Heart left ventricle (tissue), 16 donors: Measurements from ENCODE around the gene DHRS3. TPM values are rescaled to one million over a fixed set of nuclear protein-coding genes. Genes with fewer than 3 reads are reported as not detected.
A peak's percentile ranks its signal among the peaks of the same experiment; 100 is the strongest.

Source experiments
- ATAC-seq, 4 donors: fragments of 200-7000 bp; cut with Tn5 transposase; one replicate each; pipeline ENCODE4 v1.9.1; 2020 to 2022; ENCODE audit warnings: moderate library complexity in 4 of 4, mild to moderate bottlenecking in 3 of 4, moderate number of reproducible peaks in 1 of 4
- DNase-seq, 5 donors: peaks; one replicate each; pipeline ENCODE4 v3.0.0-alpha.2; 2020
- H3K27ac ChIP-seq, 12 donors: fragments of 200-600 bp; sonication (generic) in 4 of 12; one replicate each; pipeline versions ENCODE4 v1.5.0 to v1.8.0; 2016 to 2022; ENCODE audit warnings: mild to moderate bottlenecking in 2 of 12
- H3K27me3 ChIP-seq, 9 donors: fragments of 200-600 bp; sonication (generic) in 2 of 9; one replicate each; pipeline versions ENCODE4 v1.5.1 to v1.8.0; 2016 to 2022; ENCODE audit warnings: mild to moderate bottlenecking in 3 of 9
- H3K36me3 ChIP-seq, 9 donors: fragments of 200-600 bp; sonication (generic) in 2 of 9; one replicate each; pipeline versions ENCODE4 v1.5.0 to v1.8.0; 2018 to 2022; ENCODE audit warnings: mild to moderate bottlenecking in 2 of 9
- H3K4me1 ChIP-seq, 12 donors: fragments of 200-600 bp; sonication (generic) in 4 of 12; one replicate each; pipeline versions ENCODE4 v1.5.0 to v1.8.0; 2016 to 2022; ENCODE audit warnings: mild to moderate bottlenecking in 3 of 12
- H3K4me3 ChIP-seq, 12 donors: fragments of 200-600 bp; sonication (generic) in 4 of 12; one replicate each; pipeline versions ENCODE4 v1.5.0 to v1.8.0; 2017 to 2022; ENCODE audit warnings: mild to moderate bottlenecking in 9 of 12, moderate library complexity in 4 of 12
- H3K9me3 ChIP-seq, 12 donors: fragments of 200-600 bp; sonication (generic) in 4 of 12; one replicate each; pipeline versions ENCODE4 v1.5.0 to v1.8.0; 2016 to 2022; ENCODE audit warnings: mild to moderate bottlenecking in 1 of 12
- CTCF ChIP-seq, 12 donors: fragments of 200-600 bp; sonication (generic) in 4 of 12; IDR thresholded peaks; one replicate each; pipeline versions ENCODE4 v1.5.0 to v1.8.0; 2018 to 2022; ENCODE audit warnings: antibody characterized with exemption in 12 of 12, mild to moderate bottlenecking in 5 of 12
- POLR2A ChIP-seq, 2 donors: fragments of 450-650 bp; IDR thresholded peaks; one replicate each; pipeline ENCODE4 v1.6.1; 2017; ENCODE audit warnings: antibody characterized with exemption in 2 of 2, mild to moderate bottlenecking in 2 of 2, moderate library complexity in 2 of 2
- WGBS, 4 donors: extraction: QIAGEN DNeasy Blood & Tissue Kit in 2 of 4; methylation state at CpG; one replicate each; pipeline versions ENCODE4 v1.1.5 to v1.1.7; 2013 to 2018; 5-methylcytosine and 5-hydroxymethylcytosine counted together
- intact Hi-C, 10 donors: fragments of 100-400 bp; cut with DNase I; formaldehyde crosslinking; loops; one replicate each; pipeline versions ENCODE4 v1.11.1 to v1.14.2; 2022
- polyA plus RNA-seq, 2 donors: library from polyadenylated mRNA; stranded (reverse); fragments of 200-250 nt; gene quantifications; one replicate each; pipeline ENCODE4 v1.2.3, GENCODE V29; 2013
- total RNA-seq, 9 donors: library from RNA; depleted of rRNA in 2 of 9; stranded (reverse); fragments of >200 nt in 2 of 9; fragmentation: NEBNext Ultra II Directional in 3 of 9; extraction: Animal tissue kit (Norgen Biotek cat#: 25700) in 3 of 9; gene quantifications; one replicate each; pipeline versions ENCODE4 v1.1.0 to v1.2.4, GENCODE V29; 2016 to 2023
- donor health status: ischemic (EF 13 %, LVEDD 7.1; RV severe dilation, severe dysfunction).
- donor health status: healthy with polysubstance abuse.
- donor health status: DM: no; HTN: yes; CAD: no.
- donor health status: DM: no; HTN: no; CAD: no.
- donor health status: ischemic (EF 25% LVEDD 6.9; RV normal size, moderate dysfunction).
- donor health status: ischemic (EF 25% LVEDD 5.7; RV mildly dilated, moderate dysfunction).
- donor health status: healthy.
- donor health status: DM: yes; HTN: yes; CAD: no.
- donor health status: ischemic (EF 35%, LVEDD 5.7; RV mildly dilated, moderate dysfunction).
- donor health status: nonischemic (EF 11% LVEDD 7.7; RV severe dilation, severe dysfunction).
- donor health status: DM: yes; HTN: yes; CAD: no.
- donor health status: PGD.
- donor health status: ischemic (EF 29% LVEDD 5.4; RV normal size, mild dysfunction).
- donor health status: nonischemic (EF 23%, LVEDD 6.1; RV moderate dilation, normal function).

Gene DHRS3
- total and polyA plus RNA-seq, 11 donors, result 28.6 to 102 (median 59.9) TPM

- DNase-seq, result peak in 1 of 5 donors; percentile 24
- intact Hi-C loops, result loop anchor here in 5 of 10 donors (5.0 to 10.0 kb wide), 3 partner anchors 35 to 118 kb away; no protein-coding TSS in a partner anchor
Observed at GRCh38 chr1:12592496-12592895, 25.5 kb downstream of the DHRS3 start.

GRCh38 chr1:12591267-12591938 is 26.6 kb downstream of the DHRS3 start:
- intact Hi-C loops, result loop anchor here in 5 of 10 donors (5.0 to 10.0 kb wide), 3 partner anchors 34 to 117 kb away; no protein-coding TSS in a partner anchor

More at GRCh38 chr1:12592496-12592895, 25.5 kb downstream of the DHRS3 start:
- WGBS, 4 donors, result 71 to 84% (median 77%) methylated on average over 7 of the region's 7 CpGs
- H3K9me3 ChIP-seq, result no peaks in the 10 kb centered on the region
- H3K4me3 ChIP-seq, result no peak overlapping the region
- H3K27ac ChIP-seq, result peak overlapping the region in 11 of 12 donors; percentile 60 to 99 (median 90)
- TF ChIP-seq CTCF (IDR thresholded peaks at IDR 0.05), result no peak
- no peak for TF ChIP-seq POLR2A (IDR thresholded peaks at IDR 0.05)
- H3K4me1 ChIP-seq, result peaks cover 8 to 94% (median 73%) of the 10 kb centered on the region in 12 donors
- ATAC-seq, result no peak
- H3K36me3 ChIP-seq, result peaks cover 0 to 3% (median 0%) of the 10 kb centered on the region in 9 donors
- H3K27me3 ChIP-seq, result no peaks in the 10 kb centered on the region

DNA sequence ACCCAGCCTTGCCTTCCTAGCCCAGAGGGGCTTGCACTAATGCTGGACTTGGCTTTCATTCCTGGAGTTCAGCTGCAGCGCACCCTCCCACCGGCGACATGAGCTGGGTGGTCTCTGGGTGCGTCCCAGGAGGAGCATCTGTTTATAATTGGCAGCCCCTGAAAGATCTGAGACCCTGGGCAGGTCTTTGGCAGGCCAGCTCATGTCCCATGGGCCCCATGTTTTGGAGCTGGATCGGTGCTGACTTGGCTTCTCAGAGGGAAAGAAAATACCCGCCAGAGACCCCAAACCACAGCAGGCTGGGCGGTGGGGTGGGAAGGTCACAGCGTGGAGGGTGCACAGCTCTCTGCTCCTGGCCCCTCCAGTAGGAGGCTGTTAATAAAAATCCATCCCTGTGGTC is 29.3 kb downstream of the DHRS3 start:
- DNase-seq, result peak in 1 of 5 donors; percentile 21
- peaks cover 8 to 67% (median 39%) of the 10 kb centered on the region in 12 donors for H3K4me1 ChIP-seq

More at GRCh38 chr1:12591267-12591938, 26.6 kb downstream of the DHRS3 start:
- peak overlapping the region; percentile 63 to 99 (median 86) for H3K27ac ChIP-seq
- DNase-seq (peak; percentile 77 to 85 (median 80)), ATAC-seq (peak; percentile 47 to 65 (median 54))
- H3K9me3 ChIP-seq, result no peaks in the 10 kb centered on the region
- no peaks in the 10 kb centered on the region for H3K27me3 ChIP-seq
- WGBS, 4 donors, result 33 to 52% (median 46%) methylated on average over 14 to 19 of the region's 19 CpGs
- H3K36me3 ChIP-seq, result peaks cover 0 to 10% (median 0%) of the 10 kb centered on the region in 9 donors
- peaks cover 8 to 91% (median 62%) of the 10 kb centered on the region in 12 donors for H3K4me1 ChIP-seq
- no peak for TF ChIP-seq POLR2A (IDR thresholded peaks at IDR 0.05)
- peak in 7 of 12 donors; percentile 8 to 36 (median 16) for TF ChIP-seq CTCF (IDR thresholded peaks at IDR 0.05)
- H3K4me3 ChIP-seq, result no peak overlapping the region

More for the DNA sequence above, 29.3 kb downstream of the DHRS3 start:
- TF ChIP-seq POLR2A (IDR thresholded peaks at IDR 0.05) (no peak), CTCF (IDR thresholded peaks at IDR 0.05) (no peak)
- Histone ChIP-seq H3K9me3 (no peaks in the 10 kb centered on the region), H3K27me3 (no peaks in the 10 kb centered on the region), H3K36me3 (peaks cover 0 to 10% (median 0%) of the 10 kb centered on the region in 9 donors), H3K27ac (no peak overlapping the region), H3K4me3 (no peak overlapping the region)
- no peak for ATAC-seq
- intact Hi-C loops, result loop anchor here in 1 of 10 donors (2.0 kb wide), 1 partner anchor 34 kb away; no protein-coding TSS in a partner anchor
- WGBS, 4 donors, result 74 to 85% (median 75%) methylated on average over 4 to 8 of the region's 8 CpGs
